Coronary artery (tissue), 2 donors: ENCODE results near the gene GRID2.

Source experiments
- DNase-seq: peaks from one replicate; pipeline ENCODE4 v3.0.0-alpha.2; 2017; ENCODE audit warnings: low spot score
- H3K27ac ChIP-seq, 2 donors: fragments of 200-600 bp; sonication (generic); one replicate each; pipeline ENCODE4 v1.5.1; 2016 to 2019
- H3K4me3 ChIP-seq: fragments of 200-600 bp; sonication (generic); 2 replicates; pipeline ENCODE4 v1.5.1; 2016; ENCODE audit warnings: mild to moderate bottlenecking, moderate library complexity
- TF ChIP-seq, protein P1 (sequence below): fragments of 200-600 bp; sonication (generic); IDR thresholded peaks from one replicate; pipeline ENCODE4 v1.5.1; 2019; ENCODE audit warnings: antibody characterized with exemption

GRID2 gene

GRCh38 chr4:93416344-93417128, 1112.8 kb downstream of the GRID2 start:
- DNase-seq, result no peak
- Histone ChIP-seq H3K4me3 (no peak overlapping the region), H3K27ac (no peak overlapping the region)
- TF ChIP-seq, protein P1, sequence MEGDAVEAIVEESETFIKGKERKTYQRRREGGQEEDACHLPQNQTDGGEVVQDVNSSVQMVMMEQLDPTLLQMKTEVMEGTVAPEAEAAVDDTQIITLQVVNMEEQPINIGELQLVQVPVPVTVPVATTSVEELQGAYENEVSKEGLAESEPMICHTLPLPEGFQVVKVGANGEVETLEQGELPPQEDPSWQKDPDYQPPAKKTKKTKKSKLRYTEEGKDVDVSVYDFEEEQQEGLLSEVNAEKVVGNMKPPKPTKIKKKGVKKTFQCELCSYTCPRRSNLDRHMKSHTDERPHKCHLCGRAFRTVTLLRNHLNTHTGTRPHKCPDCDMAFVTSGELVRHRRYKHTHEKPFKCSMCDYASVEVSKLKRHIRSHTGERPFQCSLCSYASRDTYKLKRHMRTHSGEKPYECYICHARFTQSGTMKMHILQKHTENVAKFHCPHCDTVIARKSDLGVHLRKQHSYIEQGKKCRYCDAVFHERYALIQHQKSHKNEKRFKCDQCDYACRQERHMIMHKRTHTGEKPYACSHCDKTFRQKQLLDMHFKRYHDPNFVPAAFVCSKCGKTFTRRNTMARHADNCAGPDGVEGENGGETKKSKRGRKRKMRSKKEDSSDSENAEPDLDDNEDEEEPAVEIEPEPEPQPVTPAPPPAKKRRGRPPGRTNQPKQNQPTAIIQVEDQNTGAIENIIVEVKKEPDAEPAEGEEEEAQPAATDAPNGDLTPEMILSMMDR, result no peak

GRCh38 chr4:93431371-93431770, 1127.6 kb downstream of the GRID2 start:
- Histone ChIP-seq H3K27ac (no peak overlapping the region), H3K4me3 (no peak overlapping the region)
- TF ChIP-seq, protein P1, result no peak
- DNase-seq, result no peak

GRCh38 chr4:93433840-93434239, 1130.1 kb downstream of the GRID2 start:
- Histone ChIP-seq H3K27ac (no peak overlapping the region), H3K4me3 (no peak overlapping the region)
- TF ChIP-seq, protein P1, result no peak
- no peak for DNase-seq

GRCh38 chr4:93436000-93436626, 1132.3 kb downstream of the GRID2 start:
- no peak for DNase-seq
- no peak overlapping the region for H3K27ac ChIP-seq
- TF ChIP-seq, protein P1, result no peak
- no peak overlapping the region for H3K4me3 ChIP-seq

DNA sequence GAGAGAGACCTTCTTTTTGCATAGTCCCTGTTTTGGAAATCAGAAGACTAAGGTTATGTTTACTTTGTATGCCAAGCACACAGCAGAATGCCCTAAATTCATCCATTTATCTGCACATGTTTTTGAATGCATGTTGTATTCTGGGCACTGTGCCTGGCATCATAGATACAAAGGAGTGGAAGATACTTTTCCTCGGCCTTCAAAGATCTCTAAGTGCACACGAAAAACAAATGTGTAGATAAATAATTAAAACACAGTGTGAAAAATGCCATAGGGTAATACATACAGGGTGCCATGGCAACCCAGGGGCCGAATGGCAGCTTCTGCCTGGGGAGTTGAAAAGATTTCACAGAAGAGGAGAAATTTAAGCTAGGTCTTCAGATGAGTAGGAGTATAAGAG, 1134.2 kb downstream of the GRID2 start:
- no peak overlapping the region for H3K27ac ChIP-seq
- TF ChIP-seq, protein P1, result no peak
- no peak for DNase-seq
- H3K4me3 ChIP-seq, result no peak overlapping the region

GRCh38 chr4:93444860-93445259, 1141.1 kb downstream of the GRID2 start:
- no peak overlapping the region for H3K4me3 ChIP-seq
- TF ChIP-seq, protein P1, result no peak
- DNase-seq, result no peak
- no peak overlapping the region for H3K27ac ChIP-seq

GRCh38 chr4:93446038-93446437, 1142.3 kb downstream of the GRID2 start:
- TF ChIP-seq, protein P1, result no peak
- no peak for DNase-seq
- Histone ChIP-seq H3K4me3 (no peak overlapping the region), H3K27ac (no peak overlapping the region)
